ENCODE results near the gene GCNT2. TPM values are rescaled to one million over a fixed set of nuclear protein-coding genes. Genes with fewer than 3 reads are reported as not detected.
A peak's percentile ranks its signal among the peaks of the same experiment; 100 is the strongest.

Gene GCNT2
- total and polyA plus RNA-seq, 2 of the 8 experiments (the other 6 are each of a cell fraction or from before 2014, with no cell fraction given): 19.3 to 52.5 TPM

- Histone ChIP-seq H3K56ac (replicated peaks; ENCODE audit: insufficient read length, low read depth, low read length) (peak overlapping the region; percentile 100), H3K79me1 (ENCODE audit: low read depth, low read length) (peaks cover 23% of the 10 kb centered on the region), H3K23me2 (ENCODE audit: low read depth, low read length) (peaks cover 22% of the 10 kb centered on the region), H3K9me3 (ENCODE audit: insufficient read depth in 2 of 2, low read depth in 1 of 2, low read length in 1 of 2) (no peaks in the 10 kb centered on the region), H3K14ac (ENCODE audit: insufficient read length) (no peak overlapping the region), H3K4ac (replicated peaks; ENCODE audit: insufficient read length, low read depth, low read length) (peak overlapping the region; percentile 87), H2BK15ac (ENCODE audit: low read length) (peak overlapping the region; percentile 93; the same call in 1 of the 2 replicates), H3K23ac (ENCODE audit: insufficient read length) (peak overlapping the region; percentile 5), H2BK20ac (ENCODE audit: low read length) (no peak overlapping the region), H3K36me3 (ENCODE audit: control insufficient read depth in 2 of 4, insufficient read depth in 4 of 4, low read length in 3 of 4) (peaks cover 0 to 4% (median 0%) of the 10 kb centered on the region in 4 experiments; a peak in 2 of 8 replicates), H2BK120ac (replicated peaks; ENCODE audit: low read depth, low read length) (peak overlapping the region; percentile 52), H3K27ac (ENCODE audit: low read depth, low read length) (0 out of 2 replicates have a peak overlapping the region, but pooled peaks have one; percentile 36), H2BK5ac (ENCODE audit: low read depth, low read length) (peak overlapping the region; percentile 79; the same call in 1 of the 2 replicates), H4K91ac (replicated peaks; ENCODE audit: insufficient read length, low read length) (peak overlapping the region; percentile 96), H4K5ac (ENCODE audit: insufficient read length, low read depth, low read length) (no peak overlapping the region), H4K8ac (ENCODE audit: extremely low read depth, insufficient read depth, low read length) (no peak overlapping the region), H3K4me3 (ENCODE audit: extremely low read depth in 1 of 4, insufficient read depth in 2 of 4, low read depth in 3 of 4, low read length in 4 of 4) (no peak overlapping the region), H3K79me2 (ENCODE audit: control insufficient read depth in 1 of 2, insufficient read depth in 2 of 2, low read length in 2 of 2) (peaks cover 47 to 93% of the 10 kb centered on the region in 2 experiments), H3K18ac (ENCODE audit: extremely low read depth, low read length) (peak overlapping the region; percentile 26; the same call in 1 of the 2 replicates), H4K20me1 (replicated peaks in 1 of 2; ENCODE audit: control insufficient read depth in 1 of 2, insufficient read depth in 2 of 2, low read length in 2 of 2) (peaks cover 0 to 23% of the 10 kb centered on the region in 2 experiments), H3K4me1 (replicated peaks in 1 of 4; ENCODE audit: control insufficient read depth in 3 of 4, insufficient read depth in 4 of 4, low read length in 3 of 4) (peaks cover 17 to 55% (median 44%) of the 10 kb centered on the region in 4 experiments), H3K4me2 (ENCODE audit: insufficient read depth in 1 of 2, low read depth in 2 of 2, low read length in 2 of 2) (peak overlapping the region; percentile 80 to 99; a peak in 2 of 4 replicates), H3K9ac (replicated peaks in 1 of 4; ENCODE audit: extremely low read depth in 1 of 4, low read depth in 3 of 4, low read length in 3 of 4) (peak overlapping the region in 2 of 4 experiments; percentile 19 to 69; a peak in 1 of 7 replicates), H3K27me3 (replicated peaks in 1 of 4; ENCODE audit: control insufficient read depth in 3 of 4, extremely low read depth in 1 of 4, insufficient read depth in 3 of 4, low read length in 3 of 4) (no peaks in the 10 kb centered on the region), H2AK5ac (ENCODE audit: low read depth, low read length) (peak overlapping the region; percentile 100), H2BK12ac (ENCODE audit: low read depth, low read length) (peak overlapping the region; percentile 93), H2AFZ (ENCODE audit: low read length) (no peak overlapping the region)
- ChIA-PET CTCF (ENCODE audit: partially characterized antibody) (no interaction called here), POLR2A (ENCODE audit: partially characterized antibody) (interaction anchor here (1.0 to 3.5 kb wide), 4 partner anchors 10 to 68 kb away, joined by 3 to 15 read pairs (median 8); partner anchors contain the start of gene GCNT2)
- DNase-seq (ENCODE audit: low read depth in 1 of 2, low spot score in 2 of 2) (no peak), FAIRE-seq (no peak)
- WGBS, 2 experiments (ENCODE audit: extremely low coverage in 1 of 2, insufficient coverage in 1 of 2, insufficient read length in 1 of 2, insufficient replicate concordance in 2 of 2, low coverage in 1 of 2, low lambda C conversion rate in 2 of 2, missing lambda C conversion rate in 1 of 2): 77% methylated on average over 2 of the region's 2 CpGs; no CpG with 5 or more reads in 1 of the 2 experiments
- TF ChIP-seq BCL11A (IDR thresholded peaks at IDR 0.05; ENCODE audit: low read depth in 2 of 2, low read length in 2 of 2) (no peak), SAP30 (IDR thresholded peaks at IDR 0.05; ENCODE audit: insufficient read depth, insufficient replicate concordance, low read length) (no peak), TEAD4 (IDR thresholded peaks at IDR 0.05; ENCODE audit: low read depth, low read length) (no peak), EP300 (IDR thresholded peaks at IDR 0.05; ENCODE audit: borderline replicate concordance in 1 of 2, low read depth in 2 of 2, low read length in 2 of 2) (no peak), KDM4A (IDR thresholded peaks at IDR 0.05; ENCODE audit: low read depth, low read length, severe bottlenecking) (no peak), TAF7 (optimal IDR thresholded peaks at IDR 0.05; ENCODE audit: borderline replicate concordance, low read depth, low read length) (no peak), CTBP2 (IDR thresholded peaks at IDR 0.05; ENCODE audit: borderline replicate concordance, insufficient read depth, insufficient read length, low read length) (no peak), POLR2A (IDR thresholded peaks at IDR 0.05; ENCODE audit: control extremely low read depth in 1 of 2, low read depth in 2 of 2, low read length in 2 of 2) (no peak), JUND (IDR thresholded peaks at IDR 0.05; ENCODE audit: low read length) (no peak), NANOG (IDR thresholded peaks at IDR 0.05; ENCODE audit: insufficient read depth, low read depth, low read length, poor library complexity, severe bottlenecking) (no peak), TCF12 (IDR thresholded peaks at IDR 0.05; ENCODE audit: low read depth, low read length) (no peak), EGR1 (IDR thresholded peaks at IDR 0.05; ENCODE audit: borderline replicate concordance, low read depth, low read length) (no peak), ASH2L (IDR thresholded peaks at IDR 0.05; ENCODE audit: low read length) (no peak), YY1 (IDR thresholded peaks at IDR 0.05; ENCODE audit: low read depth, low read length) (no peak)
Observed at GRCh38 chr6:10589429-10589727, 68.2 kb downstream of the GCNT2 start.
